ENCODE measurements around the gene FBH1.
A peak's percentile ranks its signal among the peaks of the same experiment; 100 is the strongest.
"Not testable (repeated sequence)": the region's sequence is repeated elsewhere in the genome, so short reads cannot be mapped to it uniquely, and the experiment has no call there.

Gene FBH1

DNA sequence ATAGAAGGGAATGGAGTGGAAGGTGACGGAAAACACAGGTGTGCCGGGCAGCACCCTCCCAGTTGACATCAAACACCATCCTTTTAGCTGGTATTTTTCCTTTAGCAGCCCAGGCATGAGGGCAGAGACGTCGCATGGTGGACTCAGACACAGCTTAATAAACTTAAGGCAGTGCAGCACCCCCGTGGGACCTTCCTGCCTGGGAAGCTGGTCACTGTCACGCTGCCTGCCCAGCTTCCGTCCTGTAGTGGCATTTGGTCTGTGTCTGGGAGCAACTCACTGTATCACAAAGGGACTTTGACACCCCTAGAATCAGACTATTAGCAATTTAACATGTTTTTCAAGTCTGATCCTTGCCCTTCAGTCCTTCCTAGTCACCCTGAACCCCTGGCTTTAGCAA is 51.5 kb downstream of the FBH1 start:
- DNase-seq (ENCODE audit: low spot score), result no peak

DNA sequence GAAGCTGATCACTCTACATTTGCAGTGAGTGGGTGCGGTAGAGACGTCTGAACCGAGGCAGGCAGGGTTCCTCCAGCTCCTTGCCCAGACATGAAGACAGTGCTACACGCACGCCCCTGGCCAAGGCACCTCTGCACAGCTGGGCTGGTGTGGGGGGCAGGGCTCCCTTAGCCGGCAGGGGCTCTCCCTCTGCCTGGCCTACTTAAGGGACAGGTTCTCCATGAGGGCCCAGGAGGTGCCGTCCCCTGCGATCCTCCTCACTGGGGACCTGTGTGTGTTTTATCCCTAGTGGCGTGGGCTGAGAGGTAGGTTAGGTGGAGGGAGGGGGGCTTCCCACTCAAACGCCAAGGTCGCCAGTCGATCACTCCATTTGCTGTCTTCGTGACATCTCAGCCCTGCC is 52.0 kb downstream of the FBH1 start:
- no peak for DNase-seq (ENCODE audit: low spot score)

- DNase-seq (ENCODE audit: low spot score), result no peak
Observed at GRCh38 chr10:5942474-5942873, 52.4 kb downstream of the FBH1 start.

- no peak for DNase-seq (ENCODE audit: low spot score)
Observed at GRCh38 chr10:5943536-5943935, 53.5 kb downstream of the FBH1 start.

- no peak for DNase-seq (ENCODE audit: low spot score)
Observed at GRCh38 chr10:5944389-5945189, 54.5 kb downstream of the FBH1 start.

- DNase-seq (ENCODE audit: low spot score), result no peak
Observed at GRCh38 chr10:5945190-5945509, 55.1 kb downstream of the FBH1 start.

DNA sequence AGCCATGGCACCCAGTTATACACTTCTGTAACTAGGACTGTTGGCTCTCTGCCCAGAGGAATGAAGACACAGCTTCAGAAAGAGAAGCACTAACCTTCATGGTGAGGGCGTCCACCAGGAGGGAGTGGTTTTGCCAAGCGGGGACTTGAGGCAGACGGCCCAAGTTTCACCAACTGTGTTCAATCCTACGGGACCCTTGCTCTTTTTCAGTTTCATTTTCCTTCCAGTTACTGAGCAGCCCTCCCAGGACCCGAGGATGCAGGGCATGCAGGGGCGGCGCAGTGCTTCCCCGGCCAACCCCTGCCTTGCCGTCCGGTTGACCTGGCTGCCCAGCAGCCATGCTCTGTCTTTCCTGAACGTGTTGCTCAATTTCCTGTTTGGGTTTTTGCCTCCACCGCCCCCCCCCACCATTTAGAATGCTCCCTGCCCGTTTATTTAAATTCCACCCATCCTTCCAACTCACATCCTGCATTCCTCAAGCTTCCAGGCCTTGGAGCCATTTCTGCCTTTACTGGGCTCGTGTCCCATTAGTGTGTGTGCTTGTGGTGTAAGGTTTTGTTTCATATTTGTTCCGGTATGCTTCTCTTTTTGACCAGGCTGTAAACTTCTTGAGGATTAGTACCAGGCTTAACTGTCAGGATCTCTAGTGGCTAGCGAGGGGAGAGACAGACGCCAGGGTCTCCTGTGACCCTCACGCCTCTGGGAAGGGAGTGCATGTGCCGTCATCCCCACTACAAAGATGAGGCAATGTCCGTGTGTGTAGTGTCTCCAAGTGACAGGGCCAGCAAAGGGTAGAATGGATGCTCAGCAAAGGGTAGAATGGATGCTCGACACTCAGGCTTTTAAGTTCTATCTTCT is 55.7 kb downstream of the FBH1 start:
- DNase-seq (ENCODE audit: low spot score), result no peak

DNA sequence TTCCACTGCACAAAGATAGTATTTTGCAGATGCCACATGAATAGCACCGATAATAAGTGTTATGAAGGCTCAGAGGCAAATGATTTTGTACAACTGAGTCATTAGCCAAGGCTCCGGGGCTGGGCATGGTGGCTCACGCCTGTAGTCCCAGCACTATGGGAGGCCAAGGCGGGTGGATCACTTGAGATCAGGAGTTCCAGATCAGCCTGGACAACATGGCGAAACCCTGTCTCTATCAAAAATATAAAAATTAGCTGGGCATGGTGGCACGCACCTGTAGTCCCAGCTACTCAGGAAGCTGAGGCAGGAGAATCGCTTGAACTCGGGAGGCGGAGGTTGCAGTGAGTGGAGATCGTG is 56.4 kb downstream of the FBH1 start:
- not testable (repeated sequence) for DNase-seq (ENCODE audit: low spot score)

DNA sequence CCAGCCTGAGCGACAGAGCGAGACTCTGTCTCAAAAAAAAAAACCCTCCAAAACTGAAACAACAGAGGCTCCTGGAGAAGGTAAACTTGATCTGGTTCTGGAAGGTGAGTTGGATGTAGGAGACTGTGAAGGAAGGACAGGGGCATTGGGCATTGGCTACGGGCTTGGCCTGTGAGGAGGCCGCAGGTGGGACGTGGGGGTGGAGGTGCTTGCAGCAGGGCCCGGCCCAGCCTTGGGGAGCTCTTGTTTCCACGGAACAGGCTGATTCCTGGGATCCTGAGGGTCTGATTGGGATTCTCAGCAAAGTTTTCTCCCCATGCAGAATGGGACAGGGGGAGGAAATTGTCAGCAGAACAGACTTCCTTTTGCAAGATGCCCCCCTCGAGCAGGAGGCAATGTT is 56.7 kb downstream of the FBH1 start:
- DNase-seq (ENCODE audit: low spot score), result no peak

DNA sequence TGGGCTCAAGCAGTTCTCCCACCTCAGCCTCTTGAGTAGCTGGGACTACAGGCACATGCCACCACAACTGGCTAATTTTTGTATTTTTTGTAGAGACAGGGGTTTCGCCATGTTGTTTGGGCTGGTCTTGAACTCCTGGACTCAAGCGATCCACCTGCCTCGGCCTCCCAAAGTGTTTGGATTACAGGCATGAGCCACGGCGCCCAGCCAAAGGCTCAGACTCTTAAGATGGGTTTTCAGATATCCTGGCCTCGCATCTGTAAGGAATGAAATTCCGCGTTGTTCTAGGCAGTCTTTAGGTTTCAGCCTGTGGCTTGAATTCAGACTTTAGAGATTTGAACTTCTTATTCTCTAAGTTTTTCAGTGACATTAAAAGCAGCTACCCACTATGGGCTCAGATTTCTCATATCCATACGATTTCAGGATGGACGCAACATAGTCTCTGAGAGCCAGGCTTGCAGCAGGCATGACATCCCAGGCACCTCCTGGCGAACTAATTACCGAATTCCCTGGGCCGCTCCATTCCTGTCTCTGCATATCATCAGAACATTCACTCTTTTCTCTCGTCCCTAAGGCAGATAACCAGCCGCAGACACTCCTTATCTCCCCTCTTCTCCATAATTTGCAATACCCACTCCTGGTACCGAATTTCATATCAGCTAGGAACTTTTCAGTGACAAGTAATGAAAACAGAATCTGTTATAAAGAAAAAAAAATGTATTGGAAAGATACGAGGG is 57.6 kb downstream of the FBH1 start:
- no peak for DNase-seq (ENCODE audit: low spot score)

DNA sequence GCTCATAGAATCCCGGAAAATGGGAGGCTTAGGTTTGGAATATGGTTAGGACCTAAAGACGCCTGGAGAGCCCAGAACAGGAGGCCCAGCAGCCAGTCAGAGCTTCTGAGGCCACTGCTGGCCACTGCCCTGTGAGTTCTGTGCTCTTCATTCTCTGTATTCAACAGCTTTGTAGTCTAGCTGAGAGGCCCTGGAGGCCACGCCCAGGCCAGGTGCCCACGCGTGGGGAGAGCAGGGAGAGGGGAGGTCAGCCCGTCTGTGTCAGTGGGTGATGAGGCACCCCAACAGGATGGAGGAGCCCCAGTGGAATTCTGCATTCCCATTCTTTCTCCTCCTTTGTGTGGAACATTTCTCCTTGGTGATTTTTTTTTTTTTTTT is 58.2 kb downstream of the FBH1 start:
- no peak for DNase-seq (ENCODE audit: low spot score)

- peak; percentile 83 for DNase-seq (ENCODE audit: low spot score)
Observed at GRCh38 chr10:5949009-5949759, 59.1 kb downstream of the FBH1 start.

- DNase-seq (ENCODE audit: low spot score), result no peak
Observed at GRCh38 chr10:5951167-5951711, 61.2 kb downstream of the FBH1 start.

DNA sequence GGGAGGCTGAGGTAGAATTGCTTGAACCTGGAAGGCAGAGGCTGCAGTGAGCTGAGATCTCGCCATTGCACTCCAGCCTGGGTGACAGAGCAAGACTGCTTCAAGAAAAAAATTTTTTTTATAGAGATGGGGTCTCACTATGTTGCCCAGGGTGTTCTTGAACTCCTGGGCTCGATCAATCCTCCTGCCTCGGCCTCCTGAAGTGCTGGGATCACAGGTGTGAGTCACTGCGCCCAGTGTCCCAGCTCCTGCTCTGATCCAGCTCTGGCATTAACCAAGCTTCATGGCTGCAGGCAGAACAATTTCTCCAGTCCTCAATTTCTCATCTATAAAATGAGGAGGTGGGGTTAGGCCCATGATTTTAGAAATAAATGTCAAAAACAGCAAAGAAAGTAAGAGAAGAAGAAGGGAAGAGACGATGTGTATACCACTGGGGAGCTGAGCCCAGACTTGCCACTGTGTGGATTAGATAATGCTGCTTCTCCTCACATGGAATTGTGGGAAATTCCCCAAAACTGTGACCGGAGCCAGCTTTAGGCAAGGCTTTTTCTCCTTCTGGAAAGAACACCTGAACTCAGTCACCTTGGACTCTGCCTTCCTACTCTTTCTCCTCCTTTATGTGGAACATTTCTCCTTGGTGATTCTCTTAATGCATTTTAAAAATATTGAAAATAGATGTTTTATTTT is 61.8 kb downstream of the FBH1 start:
- no peak for DNase-seq (ENCODE audit: low spot score)

- DNase-seq (ENCODE audit: low spot score), result no peak
Observed at GRCh38 chr10:5952731-5953385, 62.8 kb downstream of the FBH1 start.

- no peak for DNase-seq (ENCODE audit: low spot score)
Observed at GRCh38 chr10:5953676-5954075, 63.6 kb downstream of the FBH1 start.

GRCh38 chr10:5956146-5956936 is 66.3 kb downstream of the FBH1 start:
- DNase-seq (ENCODE audit: low spot score), result no peak

DNA sequence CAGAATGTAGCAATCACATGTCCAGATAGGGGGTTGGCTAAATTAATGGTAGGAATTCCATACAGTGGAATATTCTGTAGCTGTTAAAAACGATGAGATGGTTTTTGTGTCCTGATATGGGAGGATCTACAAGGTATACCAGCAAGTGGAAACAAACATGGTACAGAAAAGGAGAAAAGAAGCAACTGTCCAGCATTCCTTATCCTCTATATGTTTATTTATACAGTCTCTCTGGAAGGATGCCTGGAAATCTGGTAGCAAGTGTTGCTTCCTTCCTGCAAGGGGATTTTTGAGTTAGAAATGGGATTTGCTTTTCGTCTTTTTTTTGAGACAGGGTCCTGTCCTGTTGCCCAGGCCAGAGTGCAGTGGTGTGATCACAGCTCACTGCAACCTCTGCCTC is 68.0 kb downstream of the FBH1 start:
- DNase-seq (ENCODE audit: low spot score), result no peak

DNA sequence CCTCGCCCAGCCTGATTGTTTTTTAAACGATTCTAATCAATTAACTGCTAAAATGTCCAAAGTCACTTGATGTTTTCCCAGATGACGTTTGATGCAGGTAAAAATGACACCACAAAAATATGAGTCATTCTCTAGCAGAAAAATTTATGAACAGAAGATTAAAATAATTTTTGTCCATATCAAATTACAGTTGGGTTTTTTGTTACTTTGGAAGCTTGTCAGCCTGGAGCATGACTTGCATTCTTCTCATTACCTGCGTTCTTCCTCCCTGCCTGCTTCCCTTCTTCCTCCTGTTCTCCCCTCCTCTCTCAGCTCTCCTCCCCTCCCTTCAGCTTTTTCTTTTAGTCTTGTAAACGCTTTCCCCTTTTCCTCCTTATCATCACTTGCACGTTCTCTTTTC is 68.6 kb downstream of the FBH1 start:
- DNase-seq (ENCODE audit: low spot score), result no peak

DNA sequence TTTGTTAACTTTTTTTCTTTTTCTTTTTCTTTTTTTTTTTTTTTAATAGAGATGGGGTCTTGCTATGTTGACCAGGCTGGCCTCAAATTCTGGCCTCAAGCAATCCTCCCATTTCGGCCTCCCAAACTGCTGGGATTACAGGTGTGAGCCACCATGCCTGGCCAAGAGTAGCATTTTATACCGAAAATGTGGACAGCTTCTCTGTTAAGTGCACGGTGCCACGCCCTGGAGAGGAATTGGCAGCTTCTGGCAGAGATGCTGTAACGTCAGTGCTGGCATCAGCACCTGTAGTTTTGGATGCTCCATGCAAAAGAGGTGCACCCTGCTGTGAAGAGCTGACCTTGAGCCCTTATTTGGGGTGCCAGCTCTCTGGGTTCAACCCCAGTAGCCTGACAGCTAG is 69.1 kb downstream of the FBH1 start:
- DNase-seq (ENCODE audit: low spot score), result no peak
